ENCODE data around the gene PITX2. TPM values are rescaled to one million over a fixed set of nuclear protein-coding genes. Genes with fewer than 3 reads are reported as not detected.

The PITX2 gene
- polyA plus RNA-seq, 2 donors: 1.3 to 2.1 TPM

GRCh38 chr4:110624398-110624780, 1.5 kb upstream of the PITX2 start:
- Histone ChIP-seq H3K27ac (ENCODE audit: low read depth in 2 of 2, low read length in 1 of 2) (no peak overlapping the region), H3K27me3 (ENCODE audit: control insufficient read depth in 1 of 2, insufficient read depth in 2 of 2, low read length in 2 of 2) (peaks cover 4 to 52% of the 10 kb centered on the region in 2 donors), H3K9me3 (ENCODE audit: control insufficient read depth in 2 of 2, insufficient read depth in 1 of 2, low read depth in 1 of 2, low read length in 1 of 2) (peaks cover 3 to 23% of the 10 kb centered on the region in 2 donors), H3K4me1 (ENCODE audit: control insufficient read depth in 2 of 2, insufficient read depth in 2 of 2, low read length in 1 of 2) (peaks cover 5 to 16% of the 10 kb centered on the region in 2 donors), H3K4me3 (ENCODE audit: low read depth in 1 of 2, low read length in 2 of 2) (no peak overlapping the region), H3K36me3 (ENCODE audit: control insufficient read depth in 2 of 2, insufficient read depth in 2 of 2, low read length in 1 of 2) (no peaks in the 10 kb centered on the region)
- WGBS, 2 donors: 25 to 40% methylated on average over 3 of the region's 3 CpGs

GRCh38 chr4:110623718-110624397, 981 bp upstream of the PITX2 start:
- Histone ChIP-seq H3K36me3 (ENCODE audit: control insufficient read depth in 2 of 2, insufficient read depth in 2 of 2, low read length in 1 of 2) (no peaks in the 10 kb centered on the region), H3K27ac (ENCODE audit: low read depth in 2 of 2, low read length in 1 of 2) (no peak overlapping the region), H3K9me3 (ENCODE audit: control insufficient read depth in 2 of 2, insufficient read depth in 1 of 2, low read depth in 1 of 2, low read length in 1 of 2) (peaks cover 5 to 24% of the 10 kb centered on the region in 2 donors), H3K4me3 (ENCODE audit: low read depth in 1 of 2, low read length in 2 of 2) (no peak overlapping the region), H3K4me1 (ENCODE audit: control insufficient read depth in 2 of 2, insufficient read depth in 2 of 2, low read length in 1 of 2) (peaks cover 5 to 16% of the 10 kb centered on the region in 2 donors), H3K27me3 (ENCODE audit: control insufficient read depth in 1 of 2, insufficient read depth in 2 of 2, low read length in 2 of 2) (peaks cover 2 to 52% of the 10 kb centered on the region in 2 donors)
- WGBS, 2 donors: 29 to 31% methylated on average over 11 of the region's 11 CpGs

GRCh38 chr4:110621839-110622751, 782 bp downstream of the PITX2 start:
- Histone ChIP-seq H3K27me3 (ENCODE audit: control insufficient read depth in 1 of 2, insufficient read depth in 2 of 2, low read length in 2 of 2) (peaks cover 0 to 51% of the 10 kb centered on the region in 2 donors), H3K9me3 (ENCODE audit: control insufficient read depth in 2 of 2, insufficient read depth in 1 of 2, low read depth in 1 of 2, low read length in 1 of 2) (peaks cover 5 to 30% of the 10 kb centered on the region in 2 donors), H3K4me3 (ENCODE audit: low read depth in 1 of 2, low read length in 2 of 2) (peak overlapping the region; percentile 49), H3K27ac (ENCODE audit: low read depth in 2 of 2, low read length in 1 of 2) (peak overlapping the region in 1 of 2 donors; percentile 0), H3K4me1 (ENCODE audit: control insufficient read depth in 2 of 2, insufficient read depth in 2 of 2, low read length in 1 of 2) (peaks cover 5 to 22% of the 10 kb centered on the region in 2 donors), H3K36me3 (ENCODE audit: control insufficient read depth in 2 of 2, insufficient read depth in 2 of 2, low read length in 1 of 2) (no peaks in the 10 kb centered on the region)
- WGBS, 2 donors: 8% methylated on average over 72 to 73 of the region's 73 CpGs

GRCh38 chr4:110621328-110621812, 1.5 kb downstream of the PITX2 start:
- WGBS, 2 donors: 11% methylated on average over 40 of the region's 40 CpGs
- peaks cover 0 to 46% of the 10 kb centered on the region in 2 donors for H3K27me3 ChIP-seq (ENCODE audit: control insufficient read depth in 1 of 2, insufficient read depth in 2 of 2, low read length in 2 of 2)
- peaks cover 5 to 30% of the 10 kb centered on the region in 2 donors for H3K9me3 ChIP-seq (ENCODE audit: control insufficient read depth in 2 of 2, insufficient read depth in 1 of 2, low read depth in 1 of 2, low read length in 1 of 2)
- peaks cover 5 to 22% of the 10 kb centered on the region in 2 donors for H3K4me1 ChIP-seq (ENCODE audit: control insufficient read depth in 2 of 2, insufficient read depth in 2 of 2, low read length in 1 of 2)
- no peaks in the 10 kb centered on the region for H3K36me3 ChIP-seq (ENCODE audit: control insufficient read depth in 2 of 2, insufficient read depth in 2 of 2, low read length in 1 of 2)
- H3K27ac ChIP-seq (ENCODE audit: low read depth in 2 of 2, low read length in 1 of 2): peak overlapping the region in 1 of 2 donors; percentile 15
- H3K4me3 ChIP-seq (ENCODE audit: low read depth in 1 of 2, low read length in 2 of 2): peak overlapping the region; percentile 49

- H3K4me1 ChIP-seq (ENCODE audit: control insufficient read depth in 2 of 2, insufficient read depth in 2 of 2, low read length in 1 of 2): peaks cover 5 to 22% of the 10 kb centered on the region in 2 donors
- H3K27me3 ChIP-seq (ENCODE audit: control insufficient read depth in 1 of 2, insufficient read depth in 2 of 2, low read length in 2 of 2): peaks cover 0 to 47% of the 10 kb centered on the region in 2 donors
- H3K9me3 ChIP-seq (ENCODE audit: control insufficient read depth in 2 of 2, insufficient read depth in 1 of 2, low read depth in 1 of 2, low read length in 1 of 2): peaks cover 5 to 32% of the 10 kb centered on the region in 2 donors
- H3K4me3 ChIP-seq (ENCODE audit: low read depth in 1 of 2, low read length in 2 of 2): peak overlapping the region; percentile 36 to 49
- peak overlapping the region in 1 of 2 donors; percentile 15 for H3K27ac ChIP-seq (ENCODE audit: low read depth in 2 of 2, low read length in 1 of 2)
- no peaks in the 10 kb centered on the region for H3K36me3 ChIP-seq (ENCODE audit: control insufficient read depth in 2 of 2, insufficient read depth in 2 of 2, low read length in 1 of 2)
- 19 to 20% methylated on average over 36 to 37 of the region's 37 CpGs for WGBS, 2 donors
These were observed 2.1 kb downstream of the PITX2 start for GRCh38 chr4:110620691-110621327.

- H3K4me3 ChIP-seq (ENCODE audit: low read depth in 1 of 2, low read length in 2 of 2): peak overlapping the region in 1 of 2 donors; percentile 49
- H3K36me3 ChIP-seq (ENCODE audit: control insufficient read depth in 2 of 2, insufficient read depth in 2 of 2, low read length in 1 of 2): no peaks in the 10 kb centered on the region
- H3K4me1 ChIP-seq (ENCODE audit: control insufficient read depth in 2 of 2, insufficient read depth in 2 of 2, low read length in 1 of 2): peaks cover 5 to 22% of the 10 kb centered on the region in 2 donors
- no peak overlapping the region for H3K27ac ChIP-seq (ENCODE audit: low read depth in 2 of 2, low read length in 1 of 2)
- H3K9me3 ChIP-seq (ENCODE audit: control insufficient read depth in 2 of 2, insufficient read depth in 1 of 2, low read depth in 1 of 2, low read length in 1 of 2): peaks cover 5 to 36% of the 10 kb centered on the region in 2 donors
- H3K27me3 ChIP-seq (ENCODE audit: control insufficient read depth in 1 of 2, insufficient read depth in 2 of 2, low read length in 2 of 2): peaks cover 0 to 48% of the 10 kb centered on the region in 2 donors
- 40 to 48% methylated on average over 7 of the region's 7 CpGs for WGBS, 2 donors
These were observed 2.6 kb downstream of the PITX2 start for GRCh38 chr4:110620322-110620690.

GRCh38 chr4:110619463-110620247, 3.2 kb downstream of the PITX2 start:
- peak overlapping the region in 1 of 2 donors; percentile 11 for H3K27ac ChIP-seq (ENCODE audit: low read depth in 2 of 2, low read length in 1 of 2)
- 26 to 36% methylated on average over 35 of the region's 35 CpGs for WGBS, 2 donors
- peaks cover 5 to 39% of the 10 kb centered on the region in 2 donors for H3K9me3 ChIP-seq (ENCODE audit: control insufficient read depth in 2 of 2, insufficient read depth in 1 of 2, low read depth in 1 of 2, low read length in 1 of 2)
- peak overlapping the region in 1 of 2 donors; percentile 7 for H3K4me3 ChIP-seq (ENCODE audit: low read depth in 1 of 2, low read length in 2 of 2)
- peaks cover 0 to 53% of the 10 kb centered on the region in 2 donors for H3K27me3 ChIP-seq (ENCODE audit: control insufficient read depth in 1 of 2, insufficient read depth in 2 of 2, low read length in 2 of 2)
- no peaks in the 10 kb centered on the region for H3K36me3 ChIP-seq (ENCODE audit: control insufficient read depth in 2 of 2, insufficient read depth in 2 of 2, low read length in 1 of 2)
- H3K4me1 ChIP-seq (ENCODE audit: control insufficient read depth in 2 of 2, insufficient read depth in 2 of 2, low read length in 1 of 2): peaks cover 5 to 22% of the 10 kb centered on the region in 2 donors

- Histone ChIP-seq H3K4me1 (ENCODE audit: control insufficient read depth in 2 of 2, insufficient read depth in 2 of 2, low read length in 1 of 2) (peaks cover 5 to 22% of the 10 kb centered on the region in 2 donors), H3K27me3 (ENCODE audit: control insufficient read depth in 1 of 2, insufficient read depth in 2 of 2, low read length in 2 of 2) (peaks cover 0 to 59% of the 10 kb centered on the region in 2 donors), H3K9me3 (ENCODE audit: control insufficient read depth in 2 of 2, insufficient read depth in 1 of 2, low read depth in 1 of 2, low read length in 1 of 2) (peaks cover 5 to 39% of the 10 kb centered on the region in 2 donors), H3K36me3 (ENCODE audit: control insufficient read depth in 2 of 2, insufficient read depth in 2 of 2, low read length in 1 of 2) (no peaks in the 10 kb centered on the region), H3K4me3 (ENCODE audit: low read depth in 1 of 2, low read length in 2 of 2) (peak overlapping the region in 1 of 2 donors; percentile 7), H3K27ac (ENCODE audit: low read depth in 2 of 2, low read length in 1 of 2) (peak overlapping the region in 1 of 2 donors; percentile 22)
- WGBS, 2 donors: 27 to 48% methylated on average over 45 of the region's 45 CpGs
These were observed 4.1 kb downstream of the PITX2 start for GRCh38 chr4:110618581-110619462.
